Renal cortical epithelial cell (primary cell): ENCODE results near the gene MAP3K21. TPM values are rescaled to one million over a fixed set of nuclear protein-coding genes. Genes with fewer than 3 reads are reported as not detected.
A peak's percentile ranks its signal among the peaks of the same experiment; 100 is the strongest.

Source experiments
- DNase-seq: peaks from one replicate; pipeline ENCODE4 v3.0.0-alpha.2; 2011; ENCODE audit warnings: low read depth
- total RNA-seq: library from RNA; depleted of rRNA; stranded (reverse); fragments of >200 nt; gene quantifications from 2 replicates; pipeline ENCODE4 v1.2.3, GENCODE V29; 2014

Gene MAP3K21
- total RNA-seq = 10.8 and 24.8 TPM in 2 replicates

DNA sequence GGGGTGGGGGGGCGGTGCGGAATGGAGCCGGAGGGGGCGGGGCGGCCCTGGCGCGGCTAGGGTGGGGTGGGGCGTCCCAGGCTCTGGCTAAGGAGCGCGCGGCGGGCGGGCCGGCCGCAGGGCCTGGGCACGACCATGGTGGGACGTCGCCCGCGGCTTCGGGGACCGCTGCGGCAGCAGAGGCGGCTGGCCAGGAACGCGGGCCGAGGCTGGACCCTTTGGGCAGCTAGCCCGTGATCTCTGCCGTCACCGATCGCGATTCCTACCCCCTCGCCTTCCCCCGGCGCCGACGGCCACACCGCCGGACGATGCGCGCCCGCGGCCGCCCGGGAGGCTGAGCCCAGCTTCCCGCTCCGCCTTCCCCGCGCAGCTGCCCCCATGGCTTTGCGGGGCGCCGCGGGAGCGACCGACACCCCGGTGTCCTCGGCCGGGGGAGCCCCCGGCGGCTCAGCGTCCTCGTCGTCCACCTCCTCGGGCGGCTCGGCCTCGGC is at the start of gene MAP3K21:
MAP3K21 (plus strand) TSS at position 74 of the 491 bp plus-strand sequence; CDS start at position 379, 305 bp downstream.
- no peak for DNase-seq

DNA sequence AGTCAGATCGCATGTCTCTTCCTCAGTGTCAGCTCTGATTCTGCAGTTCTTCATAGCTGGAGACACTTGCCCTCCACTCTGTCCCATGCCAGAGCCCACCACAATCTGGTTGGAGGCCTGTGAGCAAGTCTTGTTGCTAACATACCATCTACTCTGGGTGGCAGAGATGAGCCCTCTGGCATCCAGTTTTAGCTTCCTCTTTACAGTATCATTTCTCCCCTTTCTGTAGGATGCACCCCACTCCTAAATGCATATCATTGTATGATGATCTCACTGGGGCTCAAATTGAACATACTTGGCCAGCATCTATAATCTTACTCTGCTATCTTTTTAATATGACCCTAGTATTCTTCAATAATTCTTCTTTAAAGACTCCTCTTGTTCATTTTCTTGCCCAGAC is 48.9 kb upstream of the MAP3K21 start:
- DNase-seq = no peak

DNA sequence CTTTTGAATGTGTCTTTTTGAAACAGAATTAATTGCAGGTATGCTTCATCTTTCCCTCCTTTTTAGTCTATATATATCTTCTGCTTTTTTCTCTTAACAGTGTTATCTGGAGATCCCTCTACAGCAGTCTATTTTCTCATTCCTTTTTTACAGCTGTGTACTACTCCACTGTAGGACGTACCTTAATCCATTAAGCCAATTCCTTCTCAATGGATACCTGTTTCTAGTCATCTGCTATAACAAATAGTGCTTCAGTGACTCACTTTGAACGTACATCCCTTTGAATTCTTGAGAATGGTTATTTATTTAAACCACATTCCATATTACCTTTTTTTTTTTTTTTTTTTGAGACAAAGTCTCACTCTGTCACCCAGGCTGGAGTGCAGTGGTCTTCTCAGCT is 47.6 kb upstream of the MAP3K21 start:
- DNase-seq = no peak

DNA sequence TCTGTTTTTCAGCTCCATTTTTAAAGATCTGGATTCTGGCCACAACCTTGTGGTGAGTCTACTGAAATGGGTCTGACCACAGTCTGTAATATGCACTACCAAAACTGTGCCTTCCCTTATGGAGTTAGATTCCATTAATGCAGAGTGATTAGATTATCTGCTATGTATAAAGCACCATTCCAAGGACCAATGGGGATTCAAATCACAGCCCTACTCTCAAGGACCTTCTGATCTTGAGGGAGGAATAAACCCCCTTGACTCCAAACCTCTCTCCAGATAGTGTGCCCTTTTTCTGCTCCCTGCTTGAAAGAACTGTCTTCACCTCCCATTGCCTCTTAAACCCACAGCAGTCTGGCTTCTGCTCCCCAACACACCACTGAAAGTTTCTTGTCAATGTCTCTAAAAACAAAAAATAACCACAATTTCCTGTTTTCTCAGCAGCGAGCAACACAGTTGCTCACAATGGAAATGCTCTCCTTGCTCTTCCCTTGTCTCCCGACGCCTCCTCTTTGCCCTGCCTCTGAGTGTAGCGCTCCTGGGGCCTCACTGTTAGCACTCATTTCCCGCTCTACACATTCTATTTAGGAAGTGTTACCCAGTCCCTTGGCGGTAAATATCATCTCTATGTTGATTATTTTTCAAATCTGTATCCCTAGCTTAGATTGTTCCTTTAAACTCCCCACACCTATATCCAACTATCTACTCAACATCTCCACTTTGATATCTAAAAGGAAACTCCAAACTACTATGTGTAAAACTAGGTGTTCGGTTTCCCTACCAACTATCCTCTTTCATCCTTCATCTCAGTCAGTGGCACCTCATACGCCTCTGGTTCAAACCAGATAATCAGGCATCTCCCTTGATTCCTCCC is 45.6 kb upstream of the MAP3K21 start:
- peak; percentile 44 for DNase-seq

DNA sequence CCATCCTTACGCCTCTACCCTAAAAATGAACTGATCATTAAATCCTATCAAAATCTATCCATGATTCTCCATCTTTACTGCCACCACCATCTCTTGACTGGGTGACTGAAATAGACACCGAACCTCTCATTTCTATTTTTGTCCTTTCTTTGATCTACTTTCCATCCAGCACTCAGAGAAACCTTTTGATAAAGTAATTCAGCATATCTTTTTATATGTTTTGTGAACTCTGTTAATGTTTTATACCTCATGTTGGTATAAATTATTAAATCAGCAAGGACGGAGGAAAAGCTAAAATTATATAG is 45.0 kb upstream of the MAP3K21 start:
- no peak for DNase-seq

DNA sequence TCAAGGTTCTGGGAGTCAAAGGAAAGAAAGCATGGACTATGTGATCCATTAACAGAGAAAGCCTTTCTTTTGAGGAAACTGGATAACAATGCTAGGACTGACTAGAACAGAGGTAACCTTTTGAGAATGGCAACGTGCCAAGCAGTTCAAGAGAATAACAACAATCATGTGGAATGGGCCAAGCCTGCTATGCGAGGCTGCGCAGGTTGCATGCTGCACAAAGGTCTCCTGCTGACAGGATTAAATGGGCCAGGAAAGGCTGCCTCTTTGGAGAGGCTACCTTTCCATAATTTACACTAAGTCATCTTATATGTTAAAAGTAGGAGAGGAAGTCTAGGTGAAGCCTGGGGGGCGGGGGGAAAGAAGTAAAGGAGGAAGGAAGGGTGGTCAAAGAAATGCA is 37.8 kb upstream of the MAP3K21 start:
- no peak for DNase-seq

DNA sequence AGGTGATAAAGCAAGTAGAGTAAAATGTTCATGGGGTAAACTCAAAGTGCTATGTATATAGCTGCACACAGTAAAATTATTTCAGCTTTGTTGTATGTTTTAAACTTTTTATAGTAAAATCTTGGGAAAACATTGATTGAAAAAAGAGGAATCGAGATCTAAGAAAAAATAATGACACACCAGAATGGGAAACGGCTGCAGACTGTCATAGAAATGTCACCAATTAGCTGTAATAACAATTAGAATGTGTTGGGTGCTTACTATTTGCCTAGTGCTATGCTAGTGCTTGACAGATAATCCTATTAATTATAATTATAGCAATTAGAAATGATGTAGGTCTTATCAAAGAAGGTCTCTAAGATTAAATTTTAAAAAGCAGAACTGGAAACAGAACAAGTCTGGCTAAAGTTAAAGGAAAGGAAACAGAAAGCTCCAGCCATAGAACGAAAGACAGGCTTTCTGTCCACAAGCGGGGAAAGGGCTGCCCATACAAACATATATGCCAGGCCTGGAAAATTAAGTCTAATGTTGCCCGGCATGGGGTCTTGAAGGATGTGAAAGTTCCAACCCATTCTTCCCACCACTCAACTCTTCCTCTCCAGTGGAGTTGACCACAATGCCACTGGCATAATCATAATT is 37.0 kb upstream of the MAP3K21 start:
- no peak for DNase-seq

DNA sequence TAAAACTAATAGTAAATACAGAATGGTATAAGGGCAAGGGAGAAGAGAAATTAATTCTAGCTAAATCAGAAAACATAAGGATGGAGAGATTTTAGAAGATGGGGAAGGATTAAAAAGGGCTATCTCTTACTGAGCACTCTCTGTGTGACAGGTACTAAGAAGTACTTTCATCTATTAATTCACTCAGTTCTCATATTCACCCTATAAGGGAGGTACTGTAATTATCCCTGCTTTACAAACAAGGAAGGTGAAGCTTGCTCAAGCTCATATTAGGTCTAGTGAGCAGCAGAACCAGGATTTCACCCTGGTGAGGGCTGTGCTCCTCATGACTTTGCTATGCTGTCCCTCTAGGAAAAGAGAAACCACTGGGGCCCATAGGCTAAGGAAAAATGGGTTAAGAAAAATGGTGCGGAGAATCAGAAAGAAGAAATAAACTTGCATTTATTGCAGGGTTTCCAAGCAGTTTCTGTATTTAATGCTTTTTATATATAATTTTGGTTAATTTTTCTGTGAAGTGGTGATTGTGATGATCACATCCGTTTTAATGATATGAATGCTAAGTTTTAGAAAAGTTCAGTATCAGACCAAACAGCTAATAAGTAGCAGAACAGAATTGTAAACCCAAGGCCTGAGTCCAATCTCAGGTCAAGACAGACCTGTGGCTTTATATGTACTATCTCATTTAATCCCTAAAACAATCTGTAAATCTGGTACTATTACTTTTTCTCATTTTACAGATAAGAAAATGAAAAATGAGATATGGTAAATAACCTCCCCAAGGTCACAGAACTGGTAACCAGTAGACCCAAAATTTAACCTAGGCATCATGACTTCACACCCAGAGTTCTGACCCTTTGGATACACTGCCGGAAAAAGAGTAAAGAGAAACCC is 33.7 kb upstream of the MAP3K21 start:
- peak; percentile 50 for DNase-seq

DNA sequence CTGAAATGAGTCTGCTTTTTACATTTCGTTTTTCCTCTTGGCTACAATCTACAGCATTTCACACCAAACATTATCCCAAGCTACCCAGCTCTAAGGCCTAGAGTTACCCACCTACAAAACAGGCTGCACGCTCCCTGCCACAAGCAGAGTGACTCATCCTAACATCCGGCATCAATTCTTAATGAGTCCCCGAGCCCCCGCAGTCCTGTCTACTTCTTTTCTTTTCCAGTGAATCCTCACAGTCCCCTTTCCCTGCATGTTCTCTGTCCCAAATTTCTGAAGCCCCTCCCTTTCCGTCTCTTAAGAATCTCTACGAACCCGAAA is 32.6 kb upstream of the MAP3K21 start:
- peak; percentile 78 for DNase-seq

DNA sequence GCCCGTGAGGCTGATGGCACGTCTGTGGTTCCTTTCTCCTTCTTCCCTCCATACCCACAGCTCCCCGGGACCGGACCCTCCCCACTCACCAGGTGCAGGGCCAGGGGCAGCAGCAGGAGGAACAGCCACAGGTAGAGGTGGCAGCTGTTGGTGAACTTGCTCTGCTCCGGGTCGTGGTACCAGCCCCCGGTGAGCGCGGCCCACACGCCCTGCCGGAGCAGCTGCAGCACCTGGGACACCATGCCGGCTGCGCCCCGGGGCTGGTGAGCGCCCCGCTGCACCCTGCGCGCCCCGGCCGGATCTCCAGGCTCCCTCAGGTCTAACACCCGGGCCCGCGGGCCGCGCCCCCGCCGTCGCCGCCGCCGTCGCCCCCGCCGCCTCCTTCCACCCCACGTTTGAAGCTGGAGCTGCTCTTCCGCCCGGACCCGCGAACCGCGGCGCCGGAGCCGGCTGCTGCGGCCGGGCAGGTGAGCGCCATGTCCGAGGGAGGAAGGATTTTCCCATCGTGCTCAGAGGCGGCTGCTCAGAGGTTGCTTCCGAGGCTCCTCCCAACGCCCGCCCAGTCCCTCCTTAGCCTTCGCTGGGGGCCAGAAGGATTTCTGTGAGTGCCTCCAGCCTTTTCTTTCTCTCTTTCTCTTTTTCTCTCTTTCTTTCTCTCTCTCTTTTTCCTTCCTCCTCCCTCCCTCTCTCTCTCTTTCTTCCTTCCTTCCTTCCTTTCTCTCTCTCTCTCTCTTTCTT is 32.1 kb upstream of the MAP3K21 start, which contains the start of gene PCNX2:
PCNX2 (minus strand) TSS at position 489 of the 738 bp plus-strand sequence; CDS start at position 242, 247 bp downstream.
- DNase-seq = peak; percentile 54

DNA sequence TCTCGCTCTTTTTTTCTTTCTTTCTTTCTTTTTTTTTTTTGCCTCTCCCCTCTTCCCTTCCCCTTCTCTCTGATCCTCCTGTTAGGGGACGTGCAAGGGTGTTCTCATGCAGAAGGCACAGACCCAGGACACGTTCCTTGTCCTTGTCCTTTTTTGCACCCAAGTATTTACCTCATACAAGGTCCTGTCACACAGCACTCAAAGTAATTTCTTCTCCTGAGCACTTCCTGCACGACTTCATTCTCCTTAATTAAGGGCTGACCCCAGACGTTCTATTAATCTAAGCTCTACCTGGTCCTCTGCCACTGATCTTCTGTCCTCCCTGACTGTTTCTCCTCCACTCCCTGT is 31.6 kb upstream of the MAP3K21 start:
- no peak for DNase-seq

DNA sequence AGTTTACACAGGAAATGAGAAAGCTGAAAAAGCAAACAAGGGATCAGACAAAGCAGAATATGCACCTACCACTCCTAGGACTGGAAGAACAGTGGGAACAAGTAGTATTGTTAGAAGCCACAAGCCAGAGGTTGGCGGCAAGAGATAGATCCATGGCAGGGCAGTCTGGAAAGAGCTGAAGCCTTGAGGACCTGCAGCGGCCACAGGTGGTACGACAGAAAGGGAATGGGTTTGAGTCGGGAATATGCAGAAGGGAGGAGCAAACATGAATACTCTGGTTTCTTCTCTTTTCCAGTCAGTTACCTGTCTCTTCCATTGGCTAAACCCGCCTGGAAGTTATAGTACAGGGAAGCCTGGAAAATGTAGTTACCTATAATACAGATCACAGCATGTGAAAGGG is 28.1 kb upstream of the MAP3K21 start:
- no peak for DNase-seq

DNA sequence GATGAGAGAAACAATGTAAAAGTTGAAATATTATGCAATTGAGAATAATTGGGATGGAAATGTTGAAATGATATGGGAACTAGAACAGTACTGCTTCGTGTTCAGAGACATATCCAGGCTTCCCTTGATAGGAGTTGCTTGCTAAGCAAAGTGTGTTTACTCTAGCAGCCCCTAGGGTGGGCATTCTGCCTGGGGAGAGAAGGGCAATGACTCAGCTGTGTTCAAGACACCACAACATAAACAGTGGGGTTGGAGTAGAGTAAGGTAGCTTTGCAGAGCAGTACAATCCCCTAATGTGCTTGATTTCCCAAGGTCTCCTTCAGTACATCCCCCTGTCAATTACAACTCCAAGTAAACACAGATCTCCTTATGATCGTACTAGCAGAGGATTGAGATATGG is 27.2 kb upstream of the MAP3K21 start:
- DNase-seq = no peak

DNA sequence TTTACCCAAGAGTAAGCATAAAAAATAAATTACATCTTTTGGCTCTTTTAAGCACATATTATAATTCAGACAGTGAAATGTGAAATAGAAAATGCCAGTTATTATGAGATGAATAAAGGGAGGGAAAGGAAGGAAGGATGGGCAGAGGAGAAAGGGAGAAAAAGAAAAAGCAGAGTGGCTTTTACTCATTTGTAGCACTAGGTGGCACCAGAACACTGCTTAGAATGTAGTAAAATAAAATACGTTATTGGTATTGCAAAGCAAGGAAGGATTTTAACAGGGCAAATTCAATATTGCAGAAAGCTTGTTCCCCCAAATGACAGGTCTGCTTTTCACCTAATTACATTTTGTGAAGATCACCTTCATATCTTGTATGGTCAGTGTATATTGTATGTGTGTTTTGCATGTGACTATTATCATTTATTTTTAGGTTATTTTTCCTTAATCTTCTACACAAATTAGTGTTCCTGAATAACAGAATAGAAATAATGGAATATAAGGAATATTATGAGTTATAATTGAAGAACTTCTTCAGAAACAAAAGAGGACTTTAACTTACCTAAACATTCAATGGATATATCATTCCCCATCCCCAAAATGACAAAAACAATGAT is 22.9 kb upstream of the MAP3K21 start:
- DNase-seq = peak; percentile 39

DNA sequence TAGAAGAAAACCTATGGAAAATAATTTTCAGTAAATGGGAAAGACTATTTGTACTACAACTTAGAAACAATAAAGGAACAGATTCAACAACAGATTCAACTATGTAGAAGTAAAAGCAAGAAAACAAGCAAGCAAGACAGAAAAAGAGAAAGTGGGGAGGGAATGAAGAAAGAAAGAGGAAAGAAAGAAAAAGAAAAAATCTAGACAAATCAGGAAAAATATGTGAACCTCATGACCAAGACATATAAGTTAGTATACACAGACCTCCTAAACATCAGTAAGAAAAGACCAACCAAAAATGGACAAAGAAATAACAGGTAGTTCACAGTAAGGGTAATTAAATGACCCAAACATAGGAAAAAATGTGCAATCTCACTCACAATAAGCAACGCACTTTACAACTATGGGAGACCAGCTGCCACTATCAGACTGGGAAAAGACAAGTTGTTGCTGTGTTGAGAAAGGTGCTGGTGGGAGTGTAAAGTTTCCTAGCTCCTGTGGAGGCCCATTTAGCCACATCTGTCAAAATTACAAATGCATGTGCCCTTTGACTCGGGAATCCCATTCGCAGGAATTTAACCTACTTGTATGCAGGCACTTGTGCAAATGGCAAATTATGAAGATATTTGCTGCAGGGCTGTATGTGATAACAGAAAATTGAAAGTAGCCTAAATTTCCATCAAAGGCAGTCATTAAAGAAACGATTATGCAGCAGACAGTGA is 13.9 kb upstream of the MAP3K21 start:
- DNase-seq = no peak

DNA sequence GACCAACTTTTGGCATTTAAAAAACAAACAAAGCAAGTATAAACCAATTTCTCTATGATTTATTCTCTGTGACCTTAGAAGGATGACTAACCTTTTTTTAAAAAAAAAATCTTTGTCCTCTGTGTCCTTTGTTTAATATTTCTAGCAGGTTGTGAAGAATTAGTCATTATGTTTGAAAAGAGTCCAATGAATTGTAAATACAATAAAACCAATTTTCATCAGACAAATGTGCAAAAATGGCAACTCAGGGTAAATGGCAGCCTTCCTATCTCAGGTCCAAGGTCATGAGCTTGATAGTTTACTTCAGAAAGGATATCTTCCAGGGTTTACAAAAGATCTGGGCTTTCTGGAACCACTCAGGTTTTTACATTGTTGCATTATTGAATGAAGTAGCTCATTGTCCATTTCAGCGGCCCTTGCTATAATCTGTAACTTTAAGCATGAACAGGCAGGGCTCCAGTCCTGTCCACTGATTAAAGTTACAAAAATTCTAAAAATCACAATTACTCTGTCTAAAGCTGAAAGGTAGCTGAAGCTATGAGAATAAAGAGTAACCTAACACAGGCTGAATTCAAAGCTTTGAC is 11.7 kb upstream of the MAP3K21 start:
- no peak for DNase-seq

DNA sequence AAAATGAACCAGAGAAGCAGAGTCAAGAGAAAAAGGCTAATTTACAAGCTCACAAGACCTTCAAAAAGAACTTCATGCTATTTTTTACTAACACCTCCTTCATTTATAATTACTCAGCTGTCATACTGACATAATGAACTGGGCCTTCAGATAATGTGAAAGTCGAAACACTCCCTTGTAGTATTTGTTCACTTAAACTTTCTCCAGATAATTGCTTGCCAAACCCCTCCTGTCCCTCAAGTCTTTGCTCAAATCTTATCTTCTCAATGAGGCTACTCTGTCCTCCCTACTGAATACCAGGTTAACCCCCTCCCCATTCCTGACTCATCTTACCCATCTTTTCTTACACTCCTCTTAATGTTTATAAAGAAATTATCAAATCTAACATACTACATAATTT is 11.1 kb upstream of the MAP3K21 start:
- DNase-seq = no peak

DNA sequence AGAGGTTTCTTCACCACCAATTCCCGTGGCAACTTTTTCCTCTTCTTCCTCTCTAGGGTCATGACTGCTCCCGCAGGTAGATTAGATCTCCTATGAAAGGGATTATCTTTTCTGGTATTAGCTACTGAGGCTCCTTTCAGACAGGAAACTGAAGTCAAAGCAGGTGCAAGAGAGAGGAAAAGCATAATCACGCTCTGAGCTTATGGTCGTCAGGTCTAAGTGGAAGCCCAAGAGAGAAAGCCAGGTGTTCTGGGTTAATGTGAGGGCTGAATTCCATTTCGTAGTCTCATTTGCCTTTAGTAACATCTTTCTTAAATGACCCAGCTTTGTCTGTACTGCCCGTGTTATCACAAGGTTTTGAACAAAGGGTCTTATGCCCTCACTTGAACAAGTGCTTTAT is 8.3 kb upstream of the MAP3K21 start:
- DNase-seq = no peak

DNA sequence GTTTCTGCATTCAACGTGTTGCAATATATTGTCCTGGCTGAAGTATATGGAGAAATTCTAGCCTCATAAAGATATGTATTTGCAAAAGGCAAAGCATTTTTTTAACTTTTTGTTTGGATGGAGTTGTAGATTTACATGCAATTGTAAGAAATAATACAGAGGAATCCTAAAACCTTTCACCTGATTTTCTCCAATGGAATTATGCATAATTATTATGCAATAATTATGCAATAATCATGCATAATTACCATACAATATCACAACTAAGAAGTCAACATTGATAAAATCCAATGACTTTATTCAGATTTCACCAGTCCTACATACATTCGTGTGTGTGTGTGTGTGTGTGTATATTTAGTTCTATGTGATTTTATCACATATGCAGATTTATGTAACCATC is 7.5 kb upstream of the MAP3K21 start:
- no peak for DNase-seq

DNA sequence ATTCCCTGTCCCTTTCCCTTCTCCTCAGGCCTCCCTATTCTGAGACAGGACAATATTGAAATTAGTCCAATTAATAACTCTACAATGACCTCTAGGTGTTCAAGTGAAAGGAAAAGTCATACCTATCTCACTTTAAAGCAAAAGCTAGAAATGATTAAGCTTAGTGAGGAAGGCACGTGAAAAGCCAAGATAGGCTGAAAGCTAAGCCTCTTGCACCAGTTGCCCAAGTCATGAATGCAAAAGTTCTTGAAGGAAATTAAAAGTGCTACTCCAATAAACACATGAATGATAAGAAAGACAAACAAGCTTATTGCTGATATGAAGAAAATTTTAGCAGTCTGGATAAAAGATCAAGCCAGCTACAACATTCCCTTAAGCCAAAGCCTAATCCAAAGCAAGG is 3.8 kb upstream of the MAP3K21 start:
- DNase-seq = no peak
